ENCODE measurements around the gene CCS.
A peak's percentile ranks its signal among the peaks of the same experiment; 100 is the strongest.
"Not testable (repeated sequence)": the region's sequence is repeated elsewhere in the genome, so short reads cannot be mapped to it uniquely, and the experiment has no call there.

CCS gene

DNA sequence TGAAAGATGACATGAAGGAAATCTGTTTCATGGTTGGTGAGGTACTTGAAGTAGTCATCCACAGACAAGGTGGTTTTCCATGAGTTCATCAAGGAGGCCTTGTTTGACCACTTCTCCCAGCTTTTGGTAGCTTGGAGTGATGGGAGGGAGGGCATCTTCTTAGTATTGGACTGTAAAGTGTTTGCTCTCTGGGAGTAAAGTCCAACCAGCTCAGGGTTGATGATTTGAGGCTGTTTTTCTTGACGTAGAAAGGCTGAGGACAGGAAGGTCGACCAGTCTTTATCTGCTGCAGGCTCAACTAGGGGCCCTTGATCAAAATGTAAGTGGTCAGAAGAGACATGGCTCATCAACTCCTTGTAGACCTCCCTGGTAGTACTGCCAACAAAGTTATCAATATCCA, 1.8 kb upstream of the CCS start:
- no peak for DNase-seq (ENCODE audit: low spot score)

DNA sequence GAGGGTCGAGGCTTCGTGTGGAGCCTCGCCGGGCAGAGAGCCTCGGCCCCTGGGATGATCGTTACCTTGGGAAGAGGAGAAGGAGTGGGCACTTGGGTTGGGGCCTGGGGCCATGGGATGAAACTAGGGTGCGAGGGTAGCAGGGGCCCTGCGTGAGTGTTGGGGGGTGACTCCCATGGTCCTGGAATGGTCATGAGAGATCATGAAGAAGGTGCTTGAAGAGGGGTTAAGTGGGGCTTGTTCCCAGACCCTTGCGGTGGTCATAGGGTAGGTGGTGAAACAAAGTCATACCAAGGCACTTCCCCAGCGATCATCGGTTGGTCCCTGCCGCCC, 284 bp downstream of the CCS start:
- no peak for DNase-seq (ENCODE audit: low spot score)

DNA sequence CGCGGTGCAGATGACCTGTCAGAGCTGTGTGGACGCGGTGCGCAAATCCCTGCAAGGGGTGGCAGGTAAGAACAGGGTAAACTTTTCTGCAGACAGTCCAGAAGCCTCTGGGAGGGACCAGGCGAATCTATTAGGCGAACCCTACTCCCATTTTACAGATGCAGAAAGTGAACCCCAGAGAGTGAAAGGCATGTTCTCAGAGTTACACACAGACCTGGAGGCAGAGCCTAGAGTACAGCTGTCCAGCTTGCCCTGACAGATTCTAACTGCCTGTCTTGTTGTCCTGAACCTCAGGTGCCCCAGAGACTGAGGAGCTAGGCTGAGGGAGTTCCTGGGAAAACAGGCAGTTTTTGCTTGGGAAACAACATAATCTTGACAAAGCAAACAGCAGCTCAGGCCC, 665 bp downstream of the CCS start:
- DNase-seq (ENCODE audit: low spot score) = no peak

GRCh38 chr11:66595245-66595904, 2.4 kb downstream of the CCS start:
- DNase-seq (ENCODE audit: low spot score) = no peak

DNA sequence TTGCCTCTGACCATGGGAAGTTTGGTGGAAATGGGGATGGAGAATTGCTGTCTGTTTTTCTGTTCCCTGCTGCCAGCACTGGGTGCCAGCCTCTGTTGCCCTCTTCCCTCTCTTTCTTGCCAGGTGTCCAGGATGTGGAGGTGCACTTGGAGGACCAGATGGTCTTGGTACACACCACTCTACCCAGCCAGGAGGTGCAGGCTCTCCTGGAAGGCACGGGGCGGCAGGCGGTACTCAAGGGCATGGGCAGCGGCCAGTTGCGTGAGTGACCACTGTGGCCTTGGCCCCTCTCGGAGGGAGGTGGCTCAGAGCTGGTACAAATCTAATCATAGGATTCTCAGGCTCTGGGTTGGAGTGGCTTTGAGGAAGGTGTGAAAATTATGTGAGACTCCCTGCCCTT, 6.0 kb downstream of the CCS start:
- no peak for DNase-seq (ENCODE audit: low spot score)

- DNase-seq (ENCODE audit: low spot score) = no peak
These were observed 7.2 kb downstream of the CCS start for GRCh38 chr11:66600219-66600618.

DNA sequence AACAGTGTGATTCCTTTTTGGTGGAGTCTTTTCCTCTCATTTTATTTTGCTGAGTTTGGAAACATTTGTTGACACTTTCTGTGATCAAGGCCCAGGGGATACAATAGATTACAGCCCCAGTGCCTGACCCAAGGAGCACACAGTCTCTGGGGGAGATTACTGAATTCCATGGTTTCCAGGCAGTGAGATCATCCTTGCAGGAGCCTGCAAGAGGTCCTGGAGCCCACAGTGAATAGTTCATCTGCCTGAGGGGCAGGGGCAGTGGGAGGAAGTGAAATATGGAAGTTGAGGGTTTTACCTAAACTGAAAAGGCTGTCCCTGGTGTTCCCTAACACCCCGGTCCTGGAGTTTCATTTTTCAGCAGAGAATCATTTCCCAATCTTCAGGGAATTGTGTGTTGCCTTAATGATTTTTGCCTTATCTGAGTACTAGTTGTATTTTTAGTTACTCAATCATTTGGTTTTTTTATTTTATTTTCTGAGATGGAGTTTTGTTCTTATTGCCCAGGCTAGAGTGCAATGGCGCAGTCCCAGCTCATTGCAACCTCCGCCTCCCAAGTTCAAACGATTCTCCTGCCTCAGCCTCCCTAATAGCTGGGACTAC, 7.7 kb downstream of the CCS start:
- no peak for DNase-seq (ENCODE audit: low spot score)

DNA sequence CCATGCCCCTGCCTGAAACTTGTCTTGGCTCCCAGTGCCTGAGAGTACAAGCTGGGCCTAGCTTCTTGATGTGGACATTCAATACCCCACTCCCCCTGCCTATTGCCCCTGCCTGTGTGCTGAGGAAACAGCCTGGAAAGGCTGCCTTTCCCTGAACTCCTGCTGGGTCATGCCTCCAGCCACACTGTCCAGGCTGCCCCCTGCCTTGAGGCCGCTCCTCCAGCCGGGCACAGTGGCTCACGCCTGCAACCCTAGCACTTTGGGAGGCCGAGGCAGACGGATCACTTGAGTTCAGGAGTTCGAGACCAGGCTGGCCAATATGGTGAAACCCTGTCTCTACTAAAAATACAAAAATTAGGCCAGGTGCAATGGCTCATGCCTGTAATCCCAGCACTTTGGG, 10.1 kb downstream of the CCS start:
- DNase-seq (ENCODE audit: low spot score) = no peak

GRCh38 chr11:66604155-66604554, 11.2 kb downstream of the CCS start:
- no peak for DNase-seq (ENCODE audit: low spot score)

- not testable (repeated sequence) for DNase-seq (ENCODE audit: low spot score)
These were observed 13.6 kb downstream of the CCS start for GRCh38 chr11:66606608-66607007.

GRCh38 chr11:66607126-66607834, 14.3 kb downstream of the CCS start:
- no peak for DNase-seq (ENCODE audit: low spot score)

DNA sequence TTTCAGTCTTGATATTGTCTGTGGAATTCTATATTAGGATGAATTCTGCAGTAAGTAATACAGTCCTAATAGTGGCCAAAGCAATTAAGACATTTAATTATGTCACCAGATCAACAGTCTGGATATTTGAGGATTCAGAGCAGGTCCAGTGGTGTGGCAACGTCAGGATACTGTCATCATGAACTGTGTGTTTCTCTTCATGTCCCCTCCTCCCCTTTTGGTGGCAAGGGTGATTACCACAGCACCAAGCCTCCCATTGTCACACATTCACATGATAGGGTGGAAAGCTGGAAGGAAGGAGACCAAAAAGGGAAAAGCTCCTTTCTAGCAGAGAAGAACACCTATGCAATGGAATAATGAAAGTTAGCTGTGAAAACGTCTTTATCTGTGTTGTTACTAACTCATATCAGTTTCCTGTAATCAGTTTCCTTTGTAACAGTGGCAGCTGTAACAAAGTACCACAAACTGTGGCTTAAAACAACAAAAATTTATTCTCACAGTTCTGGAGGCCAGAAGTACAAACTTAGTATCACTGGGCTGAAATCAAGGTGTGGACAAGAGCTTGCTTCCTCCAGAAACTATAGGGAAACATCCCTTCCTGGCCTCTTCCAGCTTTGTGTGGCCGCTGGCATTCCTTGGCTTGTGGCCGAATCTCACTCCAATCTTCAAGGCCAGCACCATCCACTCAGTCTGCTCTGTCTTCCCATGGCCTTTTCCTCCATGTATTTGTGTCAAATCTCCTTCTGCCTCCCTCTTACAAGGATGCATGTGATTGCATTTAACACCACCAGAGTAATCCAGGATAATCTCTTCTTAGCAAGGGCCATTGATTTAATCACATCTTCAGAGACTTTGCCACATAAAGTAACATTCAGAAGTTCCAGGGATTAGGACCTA, 17.0 kb downstream of the CCS start:
- DNase-seq (ENCODE audit: low spot score) = no peak

- no peak for DNase-seq (ENCODE audit: low spot score)
These were observed 19.5 kb downstream of the CCS start for GRCh38 chr11:66612458-66612857.

DNA sequence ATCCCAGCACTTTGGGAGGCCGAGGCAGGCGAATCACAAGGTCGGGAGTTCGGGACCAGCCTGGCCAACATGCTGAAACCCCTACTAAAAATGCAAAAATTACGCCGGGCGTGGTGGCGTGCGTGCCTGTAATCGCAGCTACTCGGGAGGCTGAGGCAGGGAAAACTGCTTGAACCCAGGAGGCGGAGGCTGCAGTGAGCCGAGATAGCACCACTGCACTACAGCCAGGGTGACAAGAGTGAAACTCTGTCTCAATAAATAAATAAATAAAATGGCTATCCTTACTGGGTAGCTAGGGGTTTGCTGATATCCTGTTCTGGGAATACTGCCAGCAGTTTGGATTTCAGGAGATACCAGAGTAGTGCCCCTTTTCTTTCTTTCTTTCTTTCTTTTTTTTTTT, 21.1 kb downstream of the CCS start:
- no peak for DNase-seq (ENCODE audit: low spot score)

- peak; percentile 99 for DNase-seq (ENCODE audit: low spot score)
These were observed 23.6 kb downstream of the CCS start, which contains the start of gene RBM14 for GRCh38 chr11:66616379-66617154. Gene RBM14 (plus strand): TSS chr11:66616630. CDS start chr11:66616721, 91 bp downstream.

- DNase-seq (ENCODE audit: low spot score) = no peak
These were observed 24.3 kb downstream of the CCS start for GRCh38 chr11:66617155-66617834.

DNA sequence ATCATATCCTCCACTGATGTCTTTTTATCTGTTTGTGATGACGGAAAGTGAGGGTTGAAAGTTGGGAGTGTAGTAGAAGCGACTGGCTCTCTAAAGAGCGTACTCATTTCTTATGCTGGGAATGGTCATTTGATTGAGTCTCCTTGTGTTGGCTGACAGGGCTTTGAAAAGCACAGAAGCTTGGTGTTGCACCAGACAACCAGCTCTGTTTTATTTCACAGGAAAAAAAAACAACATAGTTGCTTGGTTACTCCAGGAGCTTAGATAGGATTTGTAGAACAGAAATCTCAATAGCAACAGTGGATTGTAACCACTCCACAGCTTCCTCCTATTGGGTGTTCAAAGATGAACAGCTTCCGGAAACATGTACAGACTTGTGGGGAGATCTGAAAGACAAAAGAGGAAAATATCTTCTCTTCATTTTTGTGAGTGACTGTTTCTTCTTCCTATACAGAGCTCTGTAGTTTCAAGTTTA, 26.1 kb downstream of the CCS start:
- DNase-seq (ENCODE audit: low spot score) = peak; percentile 13

DNA sequence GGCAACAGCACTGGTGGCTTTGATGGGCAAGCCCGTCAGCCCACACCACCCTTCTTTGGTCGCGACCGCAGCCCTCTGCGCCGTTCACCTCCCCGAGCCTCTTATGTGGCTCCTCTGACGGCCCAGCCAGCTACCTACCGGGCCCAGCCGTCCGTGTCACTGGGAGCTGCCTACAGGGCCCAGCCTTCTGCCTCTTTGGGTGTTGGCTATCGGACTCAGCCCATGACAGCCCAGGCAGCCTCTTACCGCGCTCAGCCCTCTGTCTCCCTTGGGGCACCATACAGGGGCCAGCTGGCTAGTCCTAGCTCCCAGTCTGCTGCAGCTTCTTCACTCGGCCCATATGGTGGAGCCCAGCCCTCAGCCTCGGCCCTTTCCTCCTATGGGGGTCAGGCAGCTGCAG, 31.5 kb downstream of the CCS start:
- DNase-seq (ENCODE audit: low spot score) = no peak

GRCh38 chr11:66625041-66625751, 32.2 kb downstream of the CCS start:
- DNase-seq (ENCODE audit: low spot score) = no peak

DNA sequence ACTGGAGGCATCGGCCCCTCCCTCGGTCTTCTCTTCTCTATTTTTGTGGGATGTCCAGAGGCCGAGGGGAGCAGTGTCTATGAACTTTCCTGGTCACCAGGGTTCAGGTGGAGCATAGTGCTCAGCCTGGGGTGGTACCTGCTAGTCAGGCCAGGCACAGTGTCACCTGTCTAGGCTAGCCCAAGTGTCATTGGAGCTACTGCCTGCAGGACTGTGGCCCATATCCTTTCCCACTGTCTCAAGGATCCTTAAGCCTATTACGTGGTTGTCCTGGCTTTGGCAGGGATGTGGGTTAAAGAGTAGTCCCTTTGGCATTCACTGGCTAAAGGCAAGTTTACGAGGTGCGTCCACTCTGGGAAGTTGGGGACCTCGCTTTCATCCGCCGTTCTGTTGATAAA, 32.8 kb downstream of the CCS start:
- DNase-seq (ENCODE audit: low spot score) = no peak

All from SW480 (cell line).